Uterus (tissue), 4 donors: ENCODE results near the gene OR2T35. TPM values are rescaled to one million over a fixed set of nuclear protein-coding genes. Genes with fewer than 3 reads are reported as not detected.

Experiments used
- DNase-seq, 2 donors: peaks; one replicate each; pipeline ENCODE4 v3.0.0-alpha.2; 2019 to 2020
- H3K27ac ChIP-seq, 2 donors: fragments of 200-600 bp; sonication (generic); 1 replicate in 1 of 2; 2 replicates in 1 of 2; pipeline ENCODE4 v1.5.1; 2016 to 2018
- H3K27me3 ChIP-seq, 2 donors: fragments of 200-600 bp; sonication (generic); one replicate each; pipeline ENCODE4 v1.5.1; 2018 to 2019; ENCODE audit warnings: control low read depth in 1 of 2
- H3K36me3 ChIP-seq, 2 donors: fragments of 200-600 bp; sonication (generic); one replicate each; pipeline ENCODE4 v1.5.1; 2019; ENCODE audit warnings: control low read depth in 1 of 2
- H3K4me1 ChIP-seq, 2 donors: fragments of 200-600 bp; sonication (generic); one replicate each; pipeline ENCODE4 v1.5.1; 2018 to 2019; ENCODE audit warnings: control low read depth in 1 of 2
- H3K4me3 ChIP-seq, 2 donors: fragments of 200-600 bp; sonication (generic); 1 replicate in 1 of 2; 2 replicates in 1 of 2; pipeline ENCODE4 v1.5.1; 2018 to 2019; ENCODE audit warnings: mild to moderate bottlenecking in 1 of 2
- H3K9me3 ChIP-seq, 2 donors: fragments of 200-600 bp; sonication (generic); one replicate each; pipeline ENCODE4 v1.5.1; 2019; ENCODE audit warnings: control low read depth in 1 of 2
- POLR2A ChIP-seq, 2 donors: fragments of 450-650 bp; IDR thresholded peaks; one replicate each; pipeline ENCODE4 v1.6.1; 2016; ENCODE audit warnings: antibody characterized with exemption in 2 of 2, mild to moderate bottlenecking in 1 of 2, moderate library complexity in 1 of 2
- intact Hi-C: fragments of 100-400 bp; cut with DNase I; formaldehyde crosslinking; loops from one replicate; pipeline ENCODE4 v1.15.1; 2023; ENCODE audit warnings: low total_unique reads
- total RNA-seq, 4 donors: library from RNA; depleted of rRNA in 3 of 4; stranded (reverse); fragments of >200 nt in 3 of 4; gene quantifications; one replicate each; pipeline versions ENCODE4 v1.1.0 to v1.2.4, GENCODE V29; 2014 to 2023
- TF ChIP-seq, protein P1 (sequence below), 4 experiments: fragments of 200-600 bp in 2 of 4; fragments of 450-650 bp in 2 of 4; sonication (generic) in 2 of 4; IDR thresholded peaks; one replicate each; pipeline ENCODE4 v1.5.1; 2016 to 2019; ENCODE audit warnings: antibody characterized with exemption in 4 of 4, mild to moderate bottlenecking in 2 of 4, moderate library complexity in 1 of 4
- donor health status: DM: yes; HTN: yes; CAD: no.

OR2T35 gene
- total RNA-seq, 4 donors from 2014 or later = not detected

DNA sequence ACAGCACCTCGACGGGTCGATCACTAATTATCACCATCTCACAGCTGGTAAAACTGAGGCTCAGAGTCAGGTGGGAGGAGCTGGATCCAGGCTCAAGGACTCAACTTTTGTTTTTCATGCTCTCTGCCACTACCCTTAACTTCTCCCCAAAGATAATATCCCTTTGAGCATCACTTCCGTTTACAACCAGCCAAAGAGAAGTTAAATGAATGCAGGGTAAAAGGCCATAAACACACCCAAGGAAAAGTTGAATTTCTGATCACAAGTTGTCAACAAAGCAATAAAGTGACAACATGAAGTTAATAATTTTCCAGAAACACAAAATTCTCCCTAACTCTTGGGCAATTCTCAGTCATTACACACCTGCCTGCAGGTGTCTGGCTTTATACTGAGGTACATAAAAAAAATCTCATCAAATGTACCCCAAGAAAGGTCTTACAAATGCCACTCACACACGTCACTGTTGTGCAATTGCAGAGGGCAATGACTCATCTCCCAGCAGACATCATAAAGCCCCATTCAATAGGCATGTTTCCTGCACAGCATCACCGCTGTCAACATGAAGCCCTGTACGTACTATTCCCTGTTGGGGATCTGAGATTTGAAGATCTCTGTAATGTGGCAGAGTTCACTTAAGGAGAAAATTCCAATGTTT lies 13.6 kb downstream of the OR2T35 start:
- Histone ChIP-seq H3K36me3 (no peaks in the 10 kb centered on the region), H3K4me1 (no peaks in the 10 kb centered on the region), H3K27ac (no peak overlapping the region), H3K4me3 (no peak overlapping the region), H3K9me3 (no peaks in the 10 kb centered on the region), H3K27me3 (no peaks in the 10 kb centered on the region)
- intact Hi-C loops = no loop called here
- DNase-seq = no peak
- TF ChIP-seq, protein P1, sequence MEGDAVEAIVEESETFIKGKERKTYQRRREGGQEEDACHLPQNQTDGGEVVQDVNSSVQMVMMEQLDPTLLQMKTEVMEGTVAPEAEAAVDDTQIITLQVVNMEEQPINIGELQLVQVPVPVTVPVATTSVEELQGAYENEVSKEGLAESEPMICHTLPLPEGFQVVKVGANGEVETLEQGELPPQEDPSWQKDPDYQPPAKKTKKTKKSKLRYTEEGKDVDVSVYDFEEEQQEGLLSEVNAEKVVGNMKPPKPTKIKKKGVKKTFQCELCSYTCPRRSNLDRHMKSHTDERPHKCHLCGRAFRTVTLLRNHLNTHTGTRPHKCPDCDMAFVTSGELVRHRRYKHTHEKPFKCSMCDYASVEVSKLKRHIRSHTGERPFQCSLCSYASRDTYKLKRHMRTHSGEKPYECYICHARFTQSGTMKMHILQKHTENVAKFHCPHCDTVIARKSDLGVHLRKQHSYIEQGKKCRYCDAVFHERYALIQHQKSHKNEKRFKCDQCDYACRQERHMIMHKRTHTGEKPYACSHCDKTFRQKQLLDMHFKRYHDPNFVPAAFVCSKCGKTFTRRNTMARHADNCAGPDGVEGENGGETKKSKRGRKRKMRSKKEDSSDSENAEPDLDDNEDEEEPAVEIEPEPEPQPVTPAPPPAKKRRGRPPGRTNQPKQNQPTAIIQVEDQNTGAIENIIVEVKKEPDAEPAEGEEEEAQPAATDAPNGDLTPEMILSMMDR (IDR thresholded peaks at IDR 0.05) = no peak

DNA sequence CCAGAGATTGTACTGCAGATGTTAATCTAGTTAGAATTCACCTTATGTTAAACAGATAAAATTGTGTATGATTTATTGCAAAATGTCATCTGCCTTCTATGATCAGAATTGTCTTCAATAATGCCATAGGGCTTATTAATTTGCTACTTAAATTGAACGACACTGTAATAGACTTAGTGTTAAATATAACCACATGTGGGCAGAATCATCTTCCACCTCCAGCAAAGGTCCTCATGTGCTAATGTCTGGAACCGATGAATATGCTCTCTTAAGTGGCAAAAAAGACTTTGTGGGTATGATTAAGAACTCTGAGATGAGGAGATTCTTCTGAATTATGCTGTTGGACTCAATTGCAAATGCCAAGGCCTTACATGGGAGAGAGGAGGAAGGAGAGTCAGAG lies 14.5 kb downstream of the OR2T35 start:
- intact Hi-C loops = no loop called here
- H3K4me1 ChIP-seq = no peaks in the 10 kb centered on the region
- TF ChIP-seq POLR2A (IDR thresholded peaks at IDR 0.05) = no peak
- TF ChIP-seq, protein P1 (IDR thresholded peaks at IDR 0.05) = no peak
- H3K9me3 ChIP-seq = no peaks in the 10 kb centered on the region
- no peak for DNase-seq
- H3K4me3 ChIP-seq = no peak overlapping the region
- H3K36me3 ChIP-seq = no peaks in the 10 kb centered on the region
- no peaks in the 10 kb centered on the region for H3K27me3 ChIP-seq
- H3K27ac ChIP-seq = no peak overlapping the region

DNA sequence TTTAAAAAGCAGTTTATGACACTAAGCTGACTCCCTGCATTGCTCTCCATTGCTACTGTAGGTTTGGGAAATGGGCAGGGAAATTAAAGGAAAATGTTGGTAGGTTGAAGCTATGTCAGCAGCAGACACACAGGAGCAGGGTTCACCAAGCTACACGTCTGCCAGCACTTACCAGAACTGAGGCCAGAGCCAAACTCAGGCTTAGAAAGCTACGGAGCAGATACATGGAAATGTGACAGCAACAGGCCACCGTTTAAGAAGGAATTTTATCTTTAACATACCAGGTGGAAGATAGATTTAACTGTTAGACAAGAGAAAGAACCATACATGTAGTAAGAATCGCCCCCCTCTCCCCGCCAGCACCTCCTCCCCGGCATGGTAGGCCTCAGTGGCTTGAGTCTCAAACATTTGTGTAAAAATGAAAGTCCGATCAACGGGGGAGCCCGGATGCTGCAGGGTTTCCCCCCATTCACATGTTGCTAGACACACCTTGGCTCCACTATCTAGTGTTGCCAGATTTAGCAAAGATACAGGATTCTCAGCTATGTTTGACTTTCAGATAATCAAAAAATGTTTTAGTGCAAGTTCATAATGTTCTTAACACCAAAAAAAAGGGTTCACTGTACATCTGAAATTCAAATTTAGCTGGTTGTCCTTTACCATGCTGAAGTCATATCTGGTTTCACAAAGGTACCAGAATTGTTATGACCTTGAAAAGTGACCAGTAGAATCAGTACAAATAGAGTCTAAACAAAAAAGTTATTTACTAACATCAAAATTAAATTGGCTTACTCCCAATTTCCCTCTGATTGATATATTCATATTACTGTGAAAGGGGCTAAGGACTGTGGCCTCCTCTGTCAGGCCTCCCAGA lies 16.9 kb downstream of the OR2T35 start:
- H3K36me3 ChIP-seq = no peaks in the 10 kb centered on the region
- H3K27me3 ChIP-seq = no peaks in the 10 kb centered on the region
- H3K4me1 ChIP-seq = no peaks in the 10 kb centered on the region
- TF ChIP-seq, protein P1 (IDR thresholded peaks at IDR 0.05) = no peak
- TF ChIP-seq POLR2A (IDR thresholded peaks at IDR 0.05) = no peak
- no peak for DNase-seq
- no peaks in the 10 kb centered on the region for H3K9me3 ChIP-seq
- no peak overlapping the region for H3K27ac ChIP-seq
- H3K4me3 ChIP-seq = no peak overlapping the region
- intact Hi-C loops = no loop called here

DNA sequence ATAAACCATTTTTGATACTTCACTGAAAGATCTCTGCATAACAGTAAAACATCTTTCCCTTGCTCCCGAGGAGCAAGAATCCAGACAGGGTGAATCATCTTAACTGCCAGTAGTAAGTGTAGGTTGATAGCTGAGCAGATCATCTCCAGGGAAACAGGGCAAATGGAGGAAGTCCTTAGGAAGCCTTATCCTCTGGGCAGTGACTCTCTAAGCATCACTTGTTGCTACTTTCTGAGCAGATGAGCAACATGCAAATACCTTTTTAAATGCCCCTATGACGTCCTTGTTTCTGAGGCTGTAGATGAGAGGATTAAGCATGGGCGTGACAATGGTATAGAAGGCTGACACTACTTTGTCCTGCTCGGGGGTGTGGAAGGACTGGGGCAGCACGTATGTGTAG lies 19.1 kb downstream of the OR2T35 start:
- Histone ChIP-seq H3K27me3 (no peaks in the 10 kb centered on the region), H3K9me3 (no peaks in the 10 kb centered on the region), H3K4me3 (no peak overlapping the region), H3K27ac (no peak overlapping the region), H3K4me1 (no peaks in the 10 kb centered on the region), H3K36me3 (no peaks in the 10 kb centered on the region)
- no peak for TF ChIP-seq POLR2A (IDR thresholded peaks at IDR 0.05)
- TF ChIP-seq, protein P1 (IDR thresholded peaks at IDR 0.05) = no peak
- intact Hi-C loops = no loop called here
- no peak for DNase-seq

DNA sequence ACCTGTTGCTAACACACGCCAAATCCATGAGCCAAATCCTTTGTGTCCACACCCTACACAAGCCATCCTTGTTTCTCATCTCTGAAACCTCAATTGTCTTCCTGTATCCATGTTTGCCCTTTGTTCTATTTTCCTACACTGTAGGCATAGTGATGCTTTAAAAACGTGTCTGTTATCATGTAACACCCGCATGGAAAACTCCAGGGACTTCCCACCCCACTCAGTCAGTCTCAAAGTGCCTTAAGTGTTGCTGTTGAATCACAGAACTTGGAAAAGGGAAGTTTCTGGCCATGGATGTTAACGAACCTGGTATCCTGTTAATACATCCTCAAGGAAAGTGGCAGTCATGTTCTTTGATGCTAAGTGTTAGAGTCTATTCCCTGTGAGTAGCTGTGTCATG lies 19.9 kb downstream of the OR2T35 start:
- Histone ChIP-seq H3K27ac (no peak overlapping the region), H3K36me3 (no peaks in the 10 kb centered on the region), H3K9me3 (no peaks in the 10 kb centered on the region), H3K4me3 (no peak overlapping the region), H3K4me1 (no peaks in the 10 kb centered on the region), H3K27me3 (no peaks in the 10 kb centered on the region)
- no peak for DNase-seq
- intact Hi-C loops = no loop called here
- TF ChIP-seq POLR2A (IDR thresholded peaks at IDR 0.05) = no peak
- TF ChIP-seq, protein P1 (IDR thresholded peaks at IDR 0.05) = no peak
